A549 (cell line): ENCODE measurements around the gene ENOPH1. TPM values are rescaled to one million over a fixed set of nuclear protein-coding genes. Genes with fewer than 3 reads are reported as not detected.
A peak's percentile ranks its signal among the peaks of the same experiment; 100 is the strongest.

ENCODE experiments used
- ATAC-seq, 2 experiments: fragments of 200-7000 bp in 1 of 2; fragments of >200 bp in 1 of 2; cut with Nextera tagmentation in 1 of 2; cut with Tn5 transposase in 1 of 2; 3 replicates each; pipeline versions ENCODE4 v1.8.0 to v1.9.1; 2018 to 2020; ENCODE audit warnings: mild to moderate bottlenecking in 1 of 2, moderate library complexity in 1 of 2
- CTCF ChIA-PET: fragments of 300-600 bp; sonication (Branson Sonifier 250); formaldehyde crosslinking; extraction: SDS; loops from one replicate; lab custom pipeline; 2021; ENCODE audit warnings: antibody characterized with exemption, inconsistent platforms; lab: Yijun Ruan, JAX
- POLR2A ChIA-PET: fragments of 350-600 bp; formaldehyde crosslinking; extraction: SDS; loops from one replicate; lab custom pipeline; 2021; ENCODE audit warnings: antibody characterized with exemption, inconsistent platforms; lab: Yijun Ruan, JAX
- DNase-seq, 2 experiments: peaks; one replicate each; pipeline versions ENCODE4 v3.0.0 to v3.0.0-alpha.2; 2011 to 2016; ENCODE audit warnings: low read depth in 1 of 2, low spot score in 1 of 2
- FAIRE-seq: peaks from 2 replicates; lab custom pipeline; 2011; peaks lifted over from hg19 to GRCh38; lab: Jason Lieb, UNC
- H3K27ac ChIP-seq, 2 experiments: fragments of >200 bp; sonication (Bioruptor Twin); formaldehyde crosslinking; 3 replicates each; pipeline ENCODE4 v1.5.1; 2016 to 2017
- H3K4me1 ChIP-seq: fragments of >200 bp; sonication (Bioruptor Twin); formaldehyde crosslinking; 3 replicates; pipeline ENCODE4 v1.6.1; 2016
- H3K4me2 ChIP-seq: fragments of >200 bp; sonication (Bioruptor Twin); formaldehyde crosslinking; 3 replicates; pipeline ENCODE4 v1.6.1; 2016
- H3K4me3 ChIP-seq: fragments of >200 bp; sonication (Bioruptor Twin); formaldehyde crosslinking; 3 replicates; pipeline ENCODE4 v1.5.1; 2016
- H3K9me3 ChIP-seq: fragments of >200 bp; sonication (Bioruptor Twin); formaldehyde crosslinking; 3 replicates; pipeline ENCODE4 v1.6.1; 2016
- BHLHE40 ChIP-seq: IDR thresholded peaks from 2 replicates; pipeline ENCODE4 v1.6.1; 2012; ENCODE audit warnings: low read depth, low read length, inconsistent platforms
- CHD2 ChIP-seq: fragments of 150-350 bp; IDR thresholded peaks from 2 replicates; pipeline ENCODE4 v1.6.1; 2014; ENCODE audit warnings: low read length; ENCODE audit not compliant: partially characterized antibody
- E2F6 ChIP-seq: IDR thresholded peaks from 2 replicates; pipeline ENCODE4 v1.6.1; 2012; ENCODE audit warnings: low read depth, borderline replicate concordance
- EHF ChIP-seq: fragments of 250-450 bp; sonication (Bioruptor Pico); IDR thresholded peaks from 2 replicates; pipeline ENCODE4 v1.5.0; 2020; ENCODE audit warnings: mild to moderate bottlenecking
- ELK1 ChIP-seq: fragments of 150-350 bp; IDR thresholded peaks from 2 replicates; pipeline ENCODE4 v1.6.1; 2014; ENCODE audit warnings: low read depth, mild to moderate bottlenecking, low read length
- ESRRA ChIP-seq: fragments of 150-350 bp; IDR thresholded peaks from 2 replicates; pipeline ENCODE4 v1.6.1; 2014; ENCODE audit warnings: mild to moderate bottlenecking, low read length, borderline replicate concordance
- FOSL2 ChIP-seq, 2 experiments: fragments of 450-650 bp in 1 of 2; fragments of >200 bp in 1 of 2; sonication (Bioruptor Twin) in 1 of 2; formaldehyde crosslinking; IDR thresholded peaks; 2 replicates each; pipeline versions ENCODE4 v1.5.0 to v1.6.1; 2016 to 2020; ENCODE audit warnings: mild to moderate bottlenecking in 1 of 2, moderate library complexity in 1 of 2
- HEYL ChIP-seq: fragments of 250-450 bp; sonication (Bioruptor Pico); IDR thresholded peaks from 2 replicates; pipeline ENCODE4 v1.8.0; 2021; ENCODE audit warnings: mild to moderate bottlenecking, moderate library complexity
- HMGXB4 ChIP-seq: fragments of 250-450 bp; sonication (Bioruptor Pico); IDR thresholded peaks from 2 replicates; pipeline ENCODE4 v1.5.0; 2021; ENCODE audit warnings: mild to moderate bottlenecking, moderate library complexity, borderline replicate concordance
- HOXB5 ChIP-seq: fragments of 250-450 bp; sonication (Bioruptor Pico); IDR thresholded peaks from 2 replicates; pipeline ENCODE4 v1.5.0; 2020; ENCODE audit warnings: mild to moderate bottlenecking, moderate library complexity
- JUN ChIP-seq, 2 experiments: fragments of >200 bp; sonication (Bioruptor Twin); formaldehyde crosslinking; IDR thresholded peaks; 2 replicates in 1 of 2; 3 replicates in 1 of 2; pipeline ENCODE4 v1.6.1; 2016 to 2017
- MAX ChIP-seq: IDR thresholded peaks from 2 replicates; pipeline ENCODE4 v1.6.1; 2012
- MYC ChIP-seq: IDR thresholded peaks from 2 replicates; pipeline ENCODE4 v1.6.1; 2012; ENCODE audit warnings: mild to moderate bottlenecking, inconsistent platforms, low read length, improper control_type of control experiment, borderline replicate concordance
- PHF8 ChIP-seq: fragments of 200-600 bp; sonication (generic); IDR thresholded peaks from 2 replicates; pipeline ENCODE4 v1.6.1; 2016; ENCODE audit warnings: low read depth, mild to moderate bottlenecking, antibody characterized with exemption, moderate library complexity, borderline replicate concordance
- POLR2A ChIP-seq: IDR thresholded peaks from 2 replicates; pipeline ENCODE4 v1.6.1; 2012; ENCODE audit warnings: mild to moderate bottlenecking, low read length
- RARB ChIP-seq: fragments of 250-450 bp; sonication (Bioruptor Pico); IDR thresholded peaks from 2 replicates; pipeline ENCODE4 v1.8.0; 2021; ENCODE audit warnings: mild to moderate bottlenecking, moderate library complexity
- REST ChIP-seq: fragments of 200-600 bp; sonication (generic); IDR thresholded peaks from 2 replicates; pipeline ENCODE4 v1.6.1; 2016; ENCODE audit warnings: antibody characterized with exemption, mild to moderate bottlenecking, moderate library complexity
- USF2 ChIP-seq: fragments of 450-650 bp; IDR thresholded peaks from 2 replicates; pipeline ENCODE4 v1.6.1; 2014; ENCODE audit warnings: antibody characterized with exemption
- ZC3H11A ChIP-seq: fragments of 450-650 bp; IDR thresholded peaks from 2 replicates; pipeline ENCODE4 v1.6.1; 2014; ENCODE audit warnings: antibody characterized with exemption, mild to moderate bottlenecking
- WGBS: methylation state at CpG from one replicate; pipeline ENCODE4 v1.1.6; 2017; ENCODE audit errors: missing lambda C conversion rate; 5-methylcytosine and 5-hydroxymethylcytosine counted together
- polyA minus RNA-seq: library from RNA; depleted of rRNA, polyadenylated mRNA; stranded (reverse); fragments of >200 nt; gene quantifications from 2 replicates; pipeline ENCODE4 v1.2.3, GENCODE V29; 2011; rRNA and poly(A)+ RNA removed
- polyA plus RNA-seq, 4 experiments: library from polyadenylated mRNA; depleted of rRNA in 3 of 4; stranded (reverse); fragments of >200 nt; fragmentation: RNase III in 1 of 4; extraction: RNeasy Plus Mini Kit Qiagen cat#74134 plus additional on column Dnase treatment in 1 of 4; gene quantifications; 2 replicates in 3 of 4; 3 replicates in 1 of 4; pipeline ENCODE4 v1.2.3, GENCODE V29; 2011 to 2017
- TF ChIP-seq, protein P1 (sequence below): fragments of >200 bp; sonication (Bioruptor Twin); formaldehyde crosslinking; IDR thresholded peaks from 3 replicates; pipeline ENCODE4 v1.6.1; 2016
- TF ChIP-seq, protein P2 (sequence below): fragments of >200 bp; sonication (Bioruptor Twin); formaldehyde crosslinking; IDR thresholded peaks from 3 replicates; pipeline ENCODE4 v1.5.1; 2016

Gene ENOPH1
- polyA plus RNA-seq (2011; rRNA removed) (22.3 and 29.3 TPM in 2 replicates), polyA plus RNA-seq (2017; fragmentation: RNase III; extraction: RNeasy Plus Mini Kit Qiagen cat#74134 plus additional on column Dnase treatment) (41.0 to 43.5 TPM (median 42.8 TPM) in 3 replicates), polyA minus RNA-seq (7.8 and 8.5 TPM in 2 replicates)
- 10.9 and 11.7 TPM in 2 replicates for polyA plus RNA-seq (2012; cell fraction: cytosol; rRNA removed)
- 5.2 and 6.0 TPM in 2 replicates for polyA plus RNA-seq (2012; cell fraction: nucleus; rRNA removed)

DNA sequence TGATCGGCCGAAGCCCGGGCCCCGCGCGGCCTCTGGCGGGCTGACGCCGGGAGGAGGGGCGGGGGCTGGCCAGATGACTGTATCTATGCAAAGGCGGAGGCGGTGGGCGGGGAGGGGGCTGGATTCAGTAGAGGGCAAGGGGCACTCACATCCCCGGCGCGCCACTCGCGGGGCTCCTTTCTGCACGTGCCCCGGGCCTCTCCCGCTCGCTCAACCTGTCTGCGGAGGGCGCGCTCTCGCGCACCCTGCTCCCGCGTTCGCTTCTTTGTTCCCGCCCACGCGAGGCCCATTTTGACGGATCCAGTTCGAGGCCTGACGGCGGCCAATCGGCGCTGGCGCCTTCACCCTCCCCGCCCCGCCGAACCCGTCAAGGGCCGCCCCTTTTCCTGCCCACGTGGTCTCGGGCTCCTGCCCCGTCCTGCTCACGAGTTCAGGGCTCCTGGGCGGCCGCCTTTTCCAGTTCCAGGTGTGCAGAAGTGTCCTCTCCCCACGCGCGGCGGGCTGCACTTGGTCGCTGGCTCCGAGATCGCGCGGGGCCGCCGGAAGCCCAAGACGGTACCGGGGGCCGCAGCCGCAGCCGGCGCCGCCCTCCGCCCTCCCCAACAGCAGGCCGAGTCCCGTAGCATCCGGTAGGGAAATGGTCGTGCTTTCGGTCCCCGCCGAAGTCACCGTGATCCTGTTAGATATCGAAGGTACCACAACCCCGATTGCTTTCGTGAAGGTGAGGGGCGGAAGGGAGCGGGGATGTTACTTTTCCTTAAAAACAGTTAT is at the start of gene ENOPH1, which contains the start of gene HNRNPDL:
TSS of gene ENOPH1 (plus strand) at position 398 of the 771 bp plus-strand sequence. CDS start at position 638, 240 bp downstream.
TSS of gene HNRNPDL (minus strand) at position 270 of the 771 bp plus-strand sequence. CDS start 772 bp downstream, outside the sequence.
- TF ChIP-seq ZC3H11A (no peak), FOSL2 (IDR thresholded peaks at IDR 0.05) (no peak), FOSL2 (CRISPR knock-in tag; IDR thresholded peaks at IDR 0.05) (peak; percentile 19; the same call in 1 of the 2 replicates), JUN (IDR thresholded peaks at IDR 0.05) (peak in 1 of 2 experiments; percentile 22; a peak in 1 of 5 replicates), ESRRA (no peak), EHF (CRISPR knock-in tag) (no peak), BHLHE40 (peak; percentile 87), HMGXB4 (no peak), HOXB5 (CRISPR knock-in tag) (no peak), MAX (peak; percentile 89), E2F6 (peak; percentile 90), PHF8 (peak; percentile 40; the same call in 1 of the 2 replicates), ELK1 (no peak), RARB (no peak), POLR2A (peak; percentile 25; the same call in 1 of the 2 replicates), CHD2 (peak; percentile 67), USF2 (peak; percentile 89), HEYL (CRISPR knock-in tag) (no peak), REST (peak; percentile 41), MYC (peak; percentile 35; the same call in 1 of the 2 replicates)
- TF ChIP-seq, protein P1, sequence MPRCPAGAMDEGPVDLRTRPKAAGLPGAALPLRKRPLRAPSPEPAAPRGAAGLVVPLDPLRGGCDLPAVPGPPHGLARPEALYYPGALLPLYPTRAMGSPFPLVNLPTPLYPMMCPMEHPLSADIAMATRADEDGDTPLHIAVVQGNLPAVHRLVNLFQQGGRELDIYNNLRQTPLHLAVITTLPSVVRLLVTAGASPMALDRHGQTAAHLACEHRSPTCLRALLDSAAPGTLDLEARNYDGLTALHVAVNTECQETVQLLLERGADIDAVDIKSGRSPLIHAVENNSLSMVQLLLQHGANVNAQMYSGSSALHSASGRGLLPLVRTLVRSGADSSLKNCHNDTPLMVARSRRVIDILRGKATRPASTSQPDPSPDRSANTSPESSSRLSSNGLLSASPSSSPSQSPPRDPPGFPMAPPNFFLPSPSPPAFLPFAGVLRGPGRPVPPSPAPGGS, result 0 out of 3 replicates have a peak, but pooled peaks have one; percentile 39
- TF ChIP-seq, protein P2, sequence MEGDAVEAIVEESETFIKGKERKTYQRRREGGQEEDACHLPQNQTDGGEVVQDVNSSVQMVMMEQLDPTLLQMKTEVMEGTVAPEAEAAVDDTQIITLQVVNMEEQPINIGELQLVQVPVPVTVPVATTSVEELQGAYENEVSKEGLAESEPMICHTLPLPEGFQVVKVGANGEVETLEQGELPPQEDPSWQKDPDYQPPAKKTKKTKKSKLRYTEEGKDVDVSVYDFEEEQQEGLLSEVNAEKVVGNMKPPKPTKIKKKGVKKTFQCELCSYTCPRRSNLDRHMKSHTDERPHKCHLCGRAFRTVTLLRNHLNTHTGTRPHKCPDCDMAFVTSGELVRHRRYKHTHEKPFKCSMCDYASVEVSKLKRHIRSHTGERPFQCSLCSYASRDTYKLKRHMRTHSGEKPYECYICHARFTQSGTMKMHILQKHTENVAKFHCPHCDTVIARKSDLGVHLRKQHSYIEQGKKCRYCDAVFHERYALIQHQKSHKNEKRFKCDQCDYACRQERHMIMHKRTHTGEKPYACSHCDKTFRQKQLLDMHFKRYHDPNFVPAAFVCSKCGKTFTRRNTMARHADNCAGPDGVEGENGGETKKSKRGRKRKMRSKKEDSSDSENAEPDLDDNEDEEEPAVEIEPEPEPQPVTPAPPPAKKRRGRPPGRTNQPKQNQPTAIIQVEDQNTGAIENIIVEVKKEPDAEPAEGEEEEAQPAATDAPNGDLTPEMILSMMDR, result no peak
- TF ChIP-seq, all 56 proteins: peak for 12
- DNase-seq (peak; percentile 77 to 95), ATAC-seq (peak; percentile 80 to 87), FAIRE-seq (no peak)
- CTCF ChIA-PET, result interaction anchor here (1.5 to 1.7 kb wide), 2 partner anchors 11 to 50 kb away, joined by 3 to 4 read pairs; no protein-coding TSS in a partner anchor
- WGBS, result 0% methylated on average over 10 of the region's 83 CpGs
- POLR2A ChIA-PET, result interaction anchor here (0.8 to 2.4 kb wide), 7 partner anchors 9 to 854 kb away, joined by 3 to 61 read pairs (median 7); partner anchors contain the start of genes COQ2 and HNRNPD
- Histone ChIP-seq H3K4me3 (peak within 1 kb of the TSS; percentile 90), H3K4me1 (peaks cover 33% of the 10 kb centered on the region), H3K9me3 (no peaks in the 10 kb centered on the region), H3K27ac (peak within 1 kb of the TSS; percentile 100), H3K4me2 (peak within 1 kb of the TSS; percentile 99)
